HEK293 (cell line): ENCODE results near the gene B4GALNT2.

ENCODE experiments used
- ATF2 ChIP-seq: fragments of 450-650 bp; formaldehyde crosslinking; IDR thresholded peaks from 2 replicates; pipeline ENCODE4 v1.5.1; 2016; ENCODE audit warnings: missing biosample characterization, missing genetic modification characterization, low read depth
- EGR2 ChIP-seq: fragments of 450-650 bp; formaldehyde crosslinking; IDR thresholded peaks from 2 replicates; pipeline ENCODE4 v1.5.1; 2016; ENCODE audit warnings: low read depth, missing biosample characterization, missing genetic modification characterization
- FEZF1 ChIP-seq: fragments of 450-650 bp; formaldehyde crosslinking; IDR thresholded peaks from 2 replicates; pipeline ENCODE4 v1.5.1; 2016; ENCODE audit warnings: missing biosample characterization, missing genetic modification characterization
- IKZF3 ChIP-seq: fragments of 450-650 bp; IDR thresholded peaks from 2 replicates; pipeline ENCODE4 v1.5.0; 2018; ENCODE audit warnings: missing biosample characterization, mild to moderate bottlenecking, missing genetic modification characterization, moderate library complexity
- INSM2 ChIP-seq: fragments of 450-650 bp; formaldehyde crosslinking; IDR thresholded peaks from 2 replicates; pipeline ENCODE4 v1.5.1; 2016; ENCODE audit warnings: missing biosample characterization, missing genetic modification characterization
- MEIS1 ChIP-seq: sonication (generic); formaldehyde crosslinking; IDR thresholded peaks from 2 replicates; pipeline ENCODE4 v1.8.1; 2022; ENCODE audit warnings: missing genetic modification reagents, mild to moderate bottlenecking, borderline replicate concordance
- PRDM2 ChIP-seq: fragments of 450-650 bp; formaldehyde crosslinking; IDR thresholded peaks from 2 replicates; pipeline ENCODE4 v1.5.1; 2016; ENCODE audit warnings: missing biosample characterization, missing genetic modification characterization, borderline replicate concordance
- SETDB1 ChIP-seq: IDR thresholded peaks from one replicate; pipeline ENCODE4 v1.6.1; 2017; ENCODE audit warnings: mild to moderate bottlenecking, low read length, moderate library complexity, mixed read lengths; ENCODE audit not compliant: insufficient read length
- SP7 ChIP-seq: fragments of 450-650 bp; formaldehyde crosslinking; IDR thresholded peaks from 2 replicates; pipeline ENCODE4 v1.5.1; 2016; ENCODE audit warnings: missing biosample characterization, missing genetic modification characterization
- TCF7L2 ChIP-seq: IDR thresholded peaks from 2 replicates; pipeline ENCODE4 v1.6.1; 2011; ENCODE audit warnings: low read depth, mild to moderate bottlenecking, inconsistent platforms, low read length, moderate library complexity, borderline replicate concordance
- ZBTB49 ChIP-seq: fragments of 450-650 bp; formaldehyde crosslinking; IDR thresholded peaks from 2 replicates; pipeline ENCODE4 v1.5.1; 2016; ENCODE audit warnings: missing biosample characterization, missing genetic modification characterization, low read depth
- ZBTB8A ChIP-seq: fragments of 450-650 bp; formaldehyde crosslinking; IDR thresholded peaks from 2 replicates; pipeline ENCODE4 v1.5.1; 2016; ENCODE audit warnings: missing biosample characterization, missing genetic modification characterization
- ZFHX2 ChIP-seq: fragments of 450-650 bp; formaldehyde crosslinking; conservative IDR thresholded peaks from 2 replicates; pipeline ENCODE4 v1.5.1; 2016; ENCODE audit warnings: missing biosample characterization, missing genetic modification characterization
- ZFP69B ChIP-seq: fragments of 450-650 bp; formaldehyde crosslinking; IDR thresholded peaks from 2 replicates; pipeline ENCODE4 v1.5.1; 2016; ENCODE audit warnings: missing biosample characterization, missing genetic modification characterization
- ZNF18 ChIP-seq: fragments of 450-650 bp; formaldehyde crosslinking; IDR thresholded peaks from 2 replicates; pipeline ENCODE4 v1.5.1; 2016; ENCODE audit warnings: missing biosample characterization, missing genetic modification characterization
- ZNF350 ChIP-seq: fragments of 450-650 bp; formaldehyde crosslinking; IDR thresholded peaks from 2 replicates; pipeline ENCODE4 v1.5.0; 2017; ENCODE audit warnings: missing biosample characterization, mild to moderate bottlenecking, missing genetic modification characterization
- ZNF501 ChIP-seq: fragments of 450-650 bp; formaldehyde crosslinking; IDR thresholded peaks from 2 replicates; pipeline ENCODE4 v1.5.1; 2016; ENCODE audit warnings: missing biosample characterization, missing genetic modification characterization
- ZNF561 ChIP-seq: fragments of 450-650 bp; IDR thresholded peaks from 2 replicates; pipeline ENCODE4 v1.5.1; 2018; ENCODE audit warnings: missing biosample characterization, missing genetic modification characterization, borderline replicate concordance
- ZNF596 ChIP-seq: fragments of 450-650 bp; IDR thresholded peaks from 2 replicates; pipeline ENCODE4 v1.5.0; 2018; ENCODE audit warnings: missing biosample characterization, mild to moderate bottlenecking, missing genetic modification characterization, moderate library complexity
- ZNF629 ChIP-seq: fragments of 450-650 bp; formaldehyde crosslinking; IDR thresholded peaks from 2 replicates; pipeline ENCODE4 v1.5.1; 2017; ENCODE audit warnings: missing biosample characterization, missing genetic modification characterization
- ZNF677 ChIP-seq: fragments of 450-650 bp; IDR thresholded peaks from 2 replicates; pipeline ENCODE4 v1.5.0; 2018; ENCODE audit warnings: missing biosample characterization, mild to moderate bottlenecking, missing genetic modification characterization, moderate library complexity
- ZSCAN23 ChIP-seq: fragments of 450-650 bp; formaldehyde crosslinking; IDR thresholded peaks from 2 replicates; pipeline ENCODE4 v1.5.1; 2016; ENCODE audit warnings: missing biosample characterization, missing genetic modification characterization
- ZSCAN5A ChIP-seq: fragments of 450-650 bp; formaldehyde crosslinking; IDR thresholded peaks from 2 replicates; pipeline ENCODE4 v1.5.1; 2016; ENCODE audit warnings: missing biosample characterization, missing genetic modification characterization
- ZXDB ChIP-seq: fragments of 450-650 bp; formaldehyde crosslinking; IDR thresholded peaks from 2 replicates; pipeline ENCODE4 v1.5.1; 2016; ENCODE audit warnings: missing biosample characterization, missing genetic modification characterization

Gene B4GALNT2

GRCh38 chr17:49193513-49194296, 61.1 kb downstream of the B4GALNT2 start (continued):
- TF ChIP-seq ATF2 (no peak), SETDB1 (no peak), ZNF350 (tag by site-specific recombination) (no peak), INSM2 (no peak), ZFHX2 (tag by site-specific recombination) (peak; percentile 79), ZNF501 (peak; percentile 30; the same call in 1 of the 2 replicates), MEIS1 (CRISPR knock-in tag) (no peak), TCF7L2 (no peak), SP7 (tag by site-specific recombination) (no peak), EGR2 (tag by site-specific recombination) (peak; percentile 55), ZBTB8A (tag by site-specific recombination) (0 out of 2 replicates have a peak, but pooled peaks have one; percentile 56), PRDM2 (tag by site-specific recombination) (no peak), ZNF677 (no peak), ZSCAN5A (tag by site-specific recombination) (no peak), ZBTB49 (tag by site-specific recombination) (no peak), ZXDB (tag by site-specific recombination) (peak; percentile 4), FEZF1 (tag by site-specific recombination) (0 out of 2 replicates have a peak, but pooled peaks have one; percentile 2), ZSCAN23 (tag by site-specific recombination) (no peak), ZNF629 (peak; percentile 81; the same call in 1 of the 2 replicates), ZNF596 (tag by site-specific recombination) (peak; percentile 80), IKZF3 (tag by site-specific recombination) (peak; percentile 82), ZFP69B (tag by site-specific recombination) (peak; percentile 70), ZNF561 (tag by site-specific recombination) (0 out of 2 replicates have a peak, but pooled peaks have one; percentile 50), ZNF18 (tag by site-specific recombination) (no peak)
